ENCODE data around the gene OSBPL6.

Gene OSBPL6

GRCh38 chr2:178227187-178227586 lies 32.9 kb downstream of the OSBPL6 start:
- no peaks in the 10 kb centered on the region for H3K36me3 ChIP-seq (ENCODE audit: control insufficient read depth in 2 of 2, insufficient read depth in 1 of 2, low read length in 2 of 2)
- no peak overlapping the region for H3K4me3 ChIP-seq (ENCODE audit: low read depth, low read length)
- TF ChIP-seq ZSCAN4 (tag by site-specific recombination; IDR thresholded peaks at IDR 0.05) (no peak), ZNF692 (tag by site-specific recombination; IDR thresholded peaks at IDR 0.05) (no peak), ZNF548 (tag by site-specific recombination; IDR thresholded peaks at IDR 0.05) (no peak)
- H3K9me3 ChIP-seq (ENCODE audit: control insufficient read depth, insufficient read depth, low read depth, low read length), result no peaks in the 10 kb centered on the region
- POLR2A ChIA-PET, result no interaction called here
- H3K27ac ChIP-seq (ENCODE audit: extremely low read depth, low read depth, low read length), result no peak overlapping the region
- peaks cover 4% of the 10 kb centered on the region; the same call in 1 of the 2 replicates for H3K4me1 ChIP-seq (ENCODE audit: control insufficient read depth, insufficient read depth, low read length)
- CTCF ChIA-PET, result interaction anchor here (0.9 kb wide), 1 partner anchor 11 kb away, joined by 3 read pairs; no protein-coding TSS in a partner anchor

GRCh38 chr2:178229927-178230326 lies 35.6 kb downstream of the OSBPL6 start:
- Histone ChIP-seq H3K36me3 (ENCODE audit: control insufficient read depth in 2 of 2, insufficient read depth in 1 of 2, low read length in 2 of 2) (no peaks in the 10 kb centered on the region), H3K9me3 (ENCODE audit: control insufficient read depth, insufficient read depth, low read depth, low read length) (no peaks in the 10 kb centered on the region), H3K4me1 (ENCODE audit: control insufficient read depth, insufficient read depth, low read length) (no peaks in the 10 kb centered on the region), H3K27ac (ENCODE audit: extremely low read depth, low read depth, low read length) (no peak overlapping the region), H3K4me3 (ENCODE audit: low read depth, low read length) (no peak overlapping the region)
- no peak for TF ChIP-seq OSR2 (tag by site-specific recombination; IDR thresholded peaks at IDR 0.05)
- TF ChIP-seq PRDM1 (tag by site-specific recombination; IDR thresholded peaks at IDR 0.05), result no peak
- no peak for TF ChIP-seq ZNF148 (tag by site-specific recombination; IDR thresholded peaks at IDR 0.05; ENCODE audit: borderline replicate concordance)
- TF ChIP-seq TRIM28 (IDR thresholded peaks at IDR 0.05; ENCODE audit: borderline replicate concordance, low read length), result no peak
- no peak for TF ChIP-seq ZBTB7A (tag by site-specific recombination; IDR thresholded peaks at IDR 0.05; ENCODE audit: low read depth)
- TF ChIP-seq ZNF133 (tag by site-specific recombination; IDR thresholded peaks at IDR 0.05), result no peak
- TF ChIP-seq ZNF596 (tag by site-specific recombination; IDR thresholded peaks at IDR 0.05), result no peak
- TF ChIP-seq GLIS1 (tag by site-specific recombination; IDR thresholded peaks at IDR 0.05), result no peak
- CTCF ChIA-PET, result no interaction called here
- POLR2A ChIA-PET, result no interaction called here

GRCh38 chr2:178230396-178230795 lies 36.1 kb downstream of the OSBPL6 start:
- H3K9me3 ChIP-seq (ENCODE audit: control insufficient read depth, insufficient read depth, low read depth, low read length), result no peaks in the 10 kb centered on the region

More at GRCh38 chr2:178230396-178230795, 36.1 kb downstream of the OSBPL6 start:
- no peak overlapping the region for H3K4me3 ChIP-seq (ENCODE audit: low read depth, low read length)
- H3K27ac ChIP-seq (ENCODE audit: extremely low read depth, low read depth, low read length), result no peak overlapping the region
- no peaks in the 10 kb centered on the region for H3K36me3 ChIP-seq (ENCODE audit: control insufficient read depth in 2 of 2, insufficient read depth in 1 of 2, low read length in 2 of 2)
- no peak for TF ChIP-seq ZFP37 (tag by site-specific recombination; IDR thresholded peaks at IDR 0.05)
- no peak for TF ChIP-seq ZNF132 (tag by site-specific recombination; IDR thresholded peaks at IDR 0.05; ENCODE audit: borderline replicate concordance)
- no peak for TF ChIP-seq ZNF148 (tag by site-specific recombination; IDR thresholded peaks at IDR 0.05; ENCODE audit: borderline replicate concordance)
- no peak for TF ChIP-seq ZBTB1 (tag by site-specific recombination; IDR thresholded peaks at IDR 0.05)
- TF ChIP-seq SETDB1 (IDR thresholded peaks at IDR 0.05; ENCODE audit: insufficient read length, low read length), result no peak
- no peak for TF ChIP-seq ZNF670 (tag by site-specific recombination; IDR thresholded peaks at IDR 0.05; ENCODE audit: low read depth)
- H3K4me1 ChIP-seq (ENCODE audit: control insufficient read depth, insufficient read depth, low read length), result no peaks in the 10 kb centered on the region
- ChIA-PET POLR2A (no interaction called here), CTCF (no interaction called here)

All from HEK293 (cell line).